GM18873 (cell line): ENCODE data around the gene TCEAL3.
"Not testable (repeated sequence)": the region's sequence is repeated elsewhere in the genome, so short reads cannot be mapped to it uniquely, and the experiment has no call there.

Source experiments
- ATAC-seq: cut with Tn5 transposase; IDR thresholded peaks from one replicate; pipeline ENCODE4 v1.9.1; 2021; ENCODE audit warnings: mild to moderate bottlenecking, moderate library complexity, moderate number of reproducible peaks; ENCODE audit not compliant: unreplicated experiment, low FRiP score

Gene TCEAL3

GRCh38 chrX:103607364-103608305, at the start of gene TCEAL3:
TSS of gene TCEAL3 (plus strand) at chrX:103607963. CDS start at chrX:103609065, 1,102 bp downstream.
- no peak for ATAC-seq

GRCh38 chrX:103560256-103560655, 47.5 kb upstream of the TCEAL3 start:
- ATAC-seq, result no peak

- ATAC-seq, result no peak
These were observed 45.0 kb upstream of the TCEAL3 start for GRCh38 chrX:103562801-103563200.

- ATAC-seq, result peak; percentile 68
These were observed 42.6 kb upstream of the TCEAL3 start for GRCh38 chrX:103565197-103565596.

GRCh38 chrX:103565752-103566151, 42.0 kb upstream of the TCEAL3 start:
- no peak for ATAC-seq

- ATAC-seq, result no peak
These were observed 36.6 kb upstream of the TCEAL3 start for GRCh38 chrX:103571121-103571520.

- no peak for ATAC-seq
These were observed 36.0 kb upstream of the TCEAL3 start for GRCh38 chrX:103571726-103572125.

- ATAC-seq, result no peak
These were observed 34.6 kb upstream of the TCEAL3 start for GRCh38 chrX:103573202-103573601.

- ATAC-seq, result no peak
These were observed 23.2 kb upstream of the TCEAL3 start for GRCh38 chrX:103584596-103584995.

GRCh38 chrX:103585411-103586313, 22.1 kb upstream of the TCEAL3 start, which contains the start of gene TCEAL4:
TSS of gene TCEAL4 (plus strand) at chrX:103585515. CDS start at chrX:103586676, 1,161 bp downstream.
- peak; percentile 64 for ATAC-seq

GRCh38 chrX:103586314-103586646, 21.5 kb upstream of the TCEAL3 start:
- no peak for ATAC-seq

- ATAC-seq, result no peak
These were observed 21.1 kb upstream of the TCEAL3 start for GRCh38 chrX:103586659-103587058.

- not testable (repeated sequence) for ATAC-seq
These were observed 15.5 kb upstream of the TCEAL3 start for GRCh38 chrX:103592295-103592694.

GRCh38 chrX:103595202-103595601, 12.6 kb upstream of the TCEAL3 start:
- not testable (repeated sequence) for ATAC-seq

- no peak for ATAC-seq
These were observed 672 bp downstream of the TCEAL3 start for GRCh38 chrX:103608306-103608963.

- ATAC-seq, result no peak
These were observed 2.5 kb downstream of the TCEAL3 start for GRCh38 chrX:103610282-103610681.

GRCh38 chrX:103613362-103613890, 5.7 kb downstream of the TCEAL3 start:
- ATAC-seq, result no peak

- no peak for ATAC-seq
These were observed 7.2 kb downstream of the TCEAL3 start for GRCh38 chrX:103614999-103615398.

GRCh38 chrX:103615781-103616371, 8.1 kb downstream of the TCEAL3 start:
- no peak for ATAC-seq

- ATAC-seq, result no peak
These were observed 9.0 kb downstream of the TCEAL3 start for GRCh38 chrX:103616676-103617186.
